OCI-LY3 (cell line): ENCODE data around the gene SCUBE1.

ENCODE experiments used
- CTCF ChIP-seq: fragments of 200-600, 300-600 bp; sonication (generic); IDR thresholded peaks from 2 replicates; pipeline ENCODE4 v1.5.1; 2014; ENCODE audit warnings: antibody characterized with exemption, low read length, low read depth
- EZH2phosphoT487 ChIP-seq: fragments of 200-600 bp; shearing (Covaris generic); IDR thresholded peaks from 2 replicates; pipeline ENCODE4 v1.6.1; 2018; ENCODE audit warnings: antibody characterized with exemption, mixed run types, low read depth

- TF ChIP-seq CTCF = no peak
- TF ChIP-seq EZH2phosphoT487 = no peak
These were observed 48.1 kb upstream of the SCUBE1 start for GRCh38 chr22:43391306-43391705.
